Measurements from ENCODE around the gene ITGA3. TPM values are rescaled to one million over a fixed set of nuclear protein-coding genes. Genes with fewer than 3 reads are reported as not detected.

ITGA3 gene
- total RNA-seq, 2 donors from 2014 or later = 16.6 to 21.7 TPM

- no peak overlapping the region for H3K9ac ChIP-seq (ENCODE audit: extremely low read depth, low read length, poor library complexity, severe bottlenecking)
- H3K36me3 ChIP-seq (ENCODE audit: control insufficient read depth, insufficient read depth, low read length) = no peaks in the 10 kb centered on the region
- H3K9me3 ChIP-seq (ENCODE audit: control insufficient read depth, low read length) = no peaks in the 10 kb centered on the region
- Mint-ChIP-seq H3K4me3 (no peak overlapping the region), H3K36me3 (ENCODE audit: low read depth) (no peaks in the 10 kb centered on the region), H3K9me3 (no peaks in the 10 kb centered on the region), H3K27ac (no peak overlapping the region), H3K4me1 (peaks cover 9% of the 10 kb centered on the region), H3K27me3 (ENCODE audit: insufficient read depth) (peaks cover 33% of the 10 kb centered on the region)
- H3K27me3 ChIP-seq (ENCODE audit: control insufficient read depth, insufficient read depth, low read length, poor library complexity, severe bottlenecking) = peaks cover 14% of the 10 kb centered on the region
- 81 to 84% methylated on average over 4 to 6 of the region's 8 CpGs for WGBS, 2 experiments (ENCODE audit: insufficient coverage in 1 of 2, insufficient read length in 1 of 2)
- no peak overlapping the region for H3K27ac ChIP-seq (ENCODE audit: low read depth, low read length)
- no peak for TF ChIP-seq CTCF (conservative IDR thresholded peaks at IDR 0.05)
- no peaks in the 10 kb centered on the region for H3K4me1 ChIP-seq (ENCODE audit: control insufficient read depth, insufficient read depth, low read length)
- DNase-seq = no peak
- no peak overlapping the region for H3K4me3 ChIP-seq (ENCODE audit: low read length)
Measured at GRCh38 chr17:50023520-50023919, 32.4 kb upstream of the ITGA3 start.

GRCh38 chr17:50024808-50025207 is 31.1 kb upstream of the ITGA3 start:
- Mint-ChIP-seq H3K4me1 (peaks cover 12% of the 10 kb centered on the region), H3K4me3 (no peak overlapping the region), H3K27me3 (ENCODE audit: insufficient read depth) (peaks cover 33% of the 10 kb centered on the region), H3K27ac (no peak overlapping the region), H3K36me3 (ENCODE audit: low read depth) (no peaks in the 10 kb centered on the region), H3K9me3 (no peaks in the 10 kb centered on the region)
- no peak for TF ChIP-seq CTCF (conservative IDR thresholded peaks at IDR 0.05)
- no peaks in the 10 kb centered on the region for H3K36me3 ChIP-seq (ENCODE audit: control insufficient read depth, insufficient read depth, low read length)
- H3K27ac ChIP-seq (ENCODE audit: low read depth, low read length) = no peak overlapping the region
- WGBS, 2 experiments (ENCODE audit: insufficient coverage in 1 of 2, insufficient read length in 1 of 2) = 50 to 60% methylated on average over 3 to 7 of the region's 7 CpGs
- peaks cover 3% of the 10 kb centered on the region for H3K4me1 ChIP-seq (ENCODE audit: control insufficient read depth, insufficient read depth, low read length)
- no peaks in the 10 kb centered on the region for H3K9me3 ChIP-seq (ENCODE audit: control insufficient read depth, low read length)
- H3K27me3 ChIP-seq (ENCODE audit: control insufficient read depth, insufficient read depth, low read length, poor library complexity, severe bottlenecking) = peaks cover 14% of the 10 kb centered on the region
- DNase-seq = no peak
- no peak overlapping the region for H3K9ac ChIP-seq (ENCODE audit: extremely low read depth, low read length, poor library complexity, severe bottlenecking)
- no peak overlapping the region for H3K4me3 ChIP-seq (ENCODE audit: low read length)

- Mint-ChIP-seq H3K27me3 (ENCODE audit: insufficient read depth) (peaks cover 30% of the 10 kb centered on the region), H3K4me1 (peaks cover 12% of the 10 kb centered on the region), H3K36me3 (ENCODE audit: low read depth) (no peaks in the 10 kb centered on the region), H3K4me3 (no peak overlapping the region), H3K9me3 (no peaks in the 10 kb centered on the region), H3K27ac (no peak overlapping the region)
- Histone ChIP-seq H3K9ac (ENCODE audit: extremely low read depth, low read length, poor library complexity, severe bottlenecking) (no peak overlapping the region), H3K27me3 (ENCODE audit: control insufficient read depth, insufficient read depth, low read length, poor library complexity, severe bottlenecking) (peaks cover 14% of the 10 kb centered on the region), H3K4me3 (ENCODE audit: low read length) (no peak overlapping the region), H3K27ac (ENCODE audit: low read depth, low read length) (no peak overlapping the region), H3K9me3 (ENCODE audit: control insufficient read depth, low read length) (no peaks in the 10 kb centered on the region), H3K4me1 (ENCODE audit: control insufficient read depth, insufficient read depth, low read length) (peaks cover 3% of the 10 kb centered on the region), H3K36me3 (ENCODE audit: control insufficient read depth, insufficient read depth, low read length) (no peaks in the 10 kb centered on the region)
- 84 to 86% methylated on average over 6 to 8 of the region's 8 CpGs for WGBS, 2 experiments (ENCODE audit: insufficient coverage in 1 of 2, insufficient read length in 1 of 2)
- no peak for TF ChIP-seq CTCF (conservative IDR thresholded peaks at IDR 0.05)
- DNase-seq = no peak
Measured at GRCh38 chr17:50026046-50026675, 29.7 kb upstream of the ITGA3 start.

Measured in endodermal cell (in vitro differentiated cells).